Measurements from ENCODE around the gene GBA3. TPM values are rescaled to one million over a fixed set of nuclear protein-coding genes. Genes with fewer than 3 reads are reported as not detected.

The GBA3 gene
- total RNA-seq, 6 experiments from 2014 or later = 15.4 to 115 (median 60.7) TPM

- 79% methylated on average over 3 of the region's 3 CpGs for WGBS (ENCODE audit: insufficient coverage, low coverage, low lambda C conversion rate, missing lambda C conversion rate)
- Histone ChIP-seq H3K4me1 (no peaks in the 10 kb centered on the region), H3K9me3 (no peaks in the 10 kb centered on the region), H3K27me3 (no peaks in the 10 kb centered on the region), H3K27ac (no peak overlapping the region), H3K36me3 (peaks cover 0 to 10% (median 0%) of the 10 kb centered on the region in 4 donors), H3K4me3 (no peak overlapping the region)
- no peak for DNase-seq
- intact Hi-C loops (cut with DNase I) = no loop called here
- no peak for ATAC-seq
- TF ChIP-seq CTCF (IDR thresholded peaks at IDR 0.05) = no peak
- no peak for TF ChIP-seq POLR2A (IDR thresholded peaks at IDR 0.05)
Measured at GRCh38 chr4:22741744-22742143, 49.0 kb downstream of the GBA3 start.

- intact Hi-C loops (cut with DNase I) = no loop called here
- Histone ChIP-seq H3K27me3 (no peaks in the 10 kb centered on the region), H3K4me1 (no peaks in the 10 kb centered on the region), H3K36me3 (peaks cover 0 to 10% (median 0%) of the 10 kb centered on the region in 4 donors), H3K27ac (no peak overlapping the region), H3K4me3 (no peak overlapping the region), H3K9me3 (no peaks in the 10 kb centered on the region)
- ATAC-seq (no peak), DNase-seq (no peak)
- WGBS (ENCODE audit: insufficient coverage, low coverage, low lambda C conversion rate, missing lambda C conversion rate) = 82% methylated on average over 3 of the region's 3 CpGs
- TF ChIP-seq CTCF (IDR thresholded peaks at IDR 0.05) (no peak), POLR2A (IDR thresholded peaks at IDR 0.05) (no peak)
Measured at GRCh38 chr4:22743290-22743689, 50.6 kb downstream of the GBA3 start.

GRCh38 chr4:22744478-22745062, 51.8 kb downstream of the GBA3 start:
- ATAC-seq (no peak), DNase-seq (no peak)
- TF ChIP-seq POLR2A (IDR thresholded peaks at IDR 0.05) (no peak), CTCF (IDR thresholded peaks at IDR 0.05) (no peak)
- no peaks in the 10 kb centered on the region for H3K9me3 ChIP-seq
- no peaks in the 10 kb centered on the region for H3K27me3 ChIP-seq
- intact Hi-C loops (cut with DNase I) = no loop called here
- WGBS (ENCODE audit: insufficient coverage, low coverage, low lambda C conversion rate, missing lambda C conversion rate) = 87% methylated on average over 6 of the region's 8 CpGs
- H3K4me3 ChIP-seq = no peak overlapping the region
- H3K4me1 ChIP-seq = no peaks in the 10 kb centered on the region
- peaks cover 0 to 4% (median 0%) of the 10 kb centered on the region in 4 donors for H3K36me3 ChIP-seq
- no peak overlapping the region for H3K27ac ChIP-seq

GRCh38 chr4:22745234-22745633, 52.5 kb downstream of the GBA3 start:
- DNase-seq (no peak), ATAC-seq (no peak)
- no peak overlapping the region for H3K27ac ChIP-seq
- H3K9me3 ChIP-seq = no peaks in the 10 kb centered on the region
- no peak overlapping the region for H3K4me3 ChIP-seq
- TF ChIP-seq POLR2A (IDR thresholded peaks at IDR 0.05) (no peak), CTCF (IDR thresholded peaks at IDR 0.05) (no peak)
- intact Hi-C loops (cut with DNase I) = no loop called here
- 100% methylated on average over 1 of the region's 1 CpG for WGBS (ENCODE audit: insufficient coverage, low coverage, low lambda C conversion rate, missing lambda C conversion rate)
- peaks cover 0 to 3% (median 0%) of the 10 kb centered on the region in 4 donors for H3K36me3 ChIP-seq
- no peaks in the 10 kb centered on the region for H3K4me1 ChIP-seq
- H3K27me3 ChIP-seq = no peaks in the 10 kb centered on the region

All from right lobe of liver (tissue), 6 donors.